Measurements from ENCODE around the gene MED25. TPM values are rescaled to one million over a fixed set of nuclear protein-coding genes. Genes with fewer than 3 reads are reported as not detected.

The MED25 gene
- total and polyA plus RNA-seq, 2 of the 8 experiments (the other 6 are each of a cell fraction or from before 2014, with no cell fraction given), result 21.6 to 71.4 TPM

- no peak overlapping the region for H2BK15ac ChIP-seq (ENCODE audit: low read length)
- H3K27ac ChIP-seq (ENCODE audit: low read depth, low read length), result no peak overlapping the region
- H3K4me1 ChIP-seq (replicated peaks in 1 of 4; ENCODE audit: control insufficient read depth in 3 of 4, insufficient read depth in 4 of 4, low read length in 3 of 4), result peaks cover 4 to 18% (median 6%) of the 10 kb centered on the region in 4 experiments
- peak in 1 of 2 experiments; percentile 84 for DNase-seq (ENCODE audit: low read depth in 1 of 2, low spot score in 2 of 2)
- H2AFZ ChIP-seq (ENCODE audit: low read length), result no peak overlapping the region
- peak overlapping the region; percentile 23 for H3K4ac ChIP-seq (replicated peaks; ENCODE audit: insufficient read length, low read depth, low read length)
- peak overlapping the region; percentile 82 for H4K91ac ChIP-seq (replicated peaks; ENCODE audit: insufficient read length, low read length)
- H3K36me3 ChIP-seq (ENCODE audit: control insufficient read depth in 2 of 4, insufficient read depth in 4 of 4, low read length in 3 of 4), result peaks cover 2 to 23% (median 11%) of the 10 kb centered on the region in 4 experiments
- H3K4me2 ChIP-seq (ENCODE audit: insufficient read depth in 1 of 2, low read depth in 2 of 2, low read length in 2 of 2), result peak overlapping the region; percentile 64 to 81
- H4K8ac ChIP-seq (ENCODE audit: extremely low read depth, insufficient read depth, low read length), result peak overlapping the region; percentile 89; the same call in 1 of the 2 replicates
- ChIA-PET CTCF (ENCODE audit: partially characterized antibody) (interaction anchor here (1.2 to 1.8 kb wide), 4 partner anchors 30 to 85 kb away, joined by 3 to 7 read pairs (median 4); no protein-coding TSS in a partner anchor), POLR2A (ENCODE audit: partially characterized antibody) (interaction anchor here (0.9 to 2.6 kb wide), 4 partner anchors 11 to 113 kb away, joined by 3 to 11 read pairs (median 4); partner anchors contain the start of genes ADM5 and FUZ)
- 0 out of 2 replicates have a peak overlapping the region, but pooled peaks have one; percentile 39 for H2BK12ac ChIP-seq (ENCODE audit: low read depth, low read length)
- H3K9ac ChIP-seq (replicated peaks in 1 of 4; ENCODE audit: extremely low read depth in 1 of 4, low read depth in 3 of 4, low read length in 3 of 4), result peak overlapping the region in 3 of 4 experiments; percentile 19 to 36 (median 21); a peak in 2 of 7 replicates
- peak overlapping the region; percentile 94 for H4K5ac ChIP-seq (ENCODE audit: insufficient read length, low read depth, low read length)
- H2BK20ac ChIP-seq (ENCODE audit: low read length), result no peak overlapping the region
- no peak overlapping the region for H2BK120ac ChIP-seq (replicated peaks; ENCODE audit: low read depth, low read length)
- H3K23ac ChIP-seq (ENCODE audit: insufficient read length), result no peak overlapping the region
- peak overlapping the region; percentile 60 for H3K18ac ChIP-seq (ENCODE audit: extremely low read depth, low read length)
- H2BK5ac ChIP-seq (ENCODE audit: low read depth, low read length), result peak overlapping the region; percentile 85
- no peak overlapping the region for H3K14ac ChIP-seq (ENCODE audit: insufficient read length)
- peak overlapping the region; percentile 15 to 52 (median 40); a peak in 7 of 8 replicates for H3K4me3 ChIP-seq (ENCODE audit: extremely low read depth in 1 of 4, insufficient read depth in 2 of 4, low read depth in 3 of 4, low read length in 4 of 4)
- H3K79me1 ChIP-seq (ENCODE audit: low read depth, low read length), result peaks cover 2% of the 10 kb centered on the region; the same call in 1 of the 2 replicates
- H3K79me2 ChIP-seq (ENCODE audit: control insufficient read depth in 1 of 2, insufficient read depth in 2 of 2, low read length in 2 of 2), result no peaks in the 10 kb centered on the region
- H2AK5ac ChIP-seq (ENCODE audit: low read depth, low read length), result no peak overlapping the region
- no peaks in the 10 kb centered on the region for H3K9me3 ChIP-seq (ENCODE audit: insufficient read depth in 2 of 2, low read depth in 1 of 2, low read length in 1 of 2)
- no peak overlapping the region for H3K56ac ChIP-seq (replicated peaks; ENCODE audit: insufficient read length, low read depth, low read length)
- no peak for FAIRE-seq
- H3K23me2 ChIP-seq (ENCODE audit: low read depth, low read length), result peaks cover 2% of the 10 kb centered on the region; the same call in 1 of the 2 replicates
- no peaks in the 10 kb centered on the region for H3K27me3 ChIP-seq (replicated peaks in 1 of 4; ENCODE audit: control insufficient read depth in 3 of 4, extremely low read depth in 1 of 4, insufficient read depth in 3 of 4, low read length in 3 of 4)
- peaks cover 1 to 6% of the 10 kb centered on the region in 2 experiments for H4K20me1 ChIP-seq (replicated peaks in 1 of 2; ENCODE audit: control insufficient read depth in 1 of 2, insufficient read depth in 2 of 2, low read length in 2 of 2)
- 49% methylated on average over 19 of the region's 38 CpGs; no CpG with 5 or more reads in 1 of the 2 experiments for WGBS, 2 experiments (ENCODE audit: extremely low coverage in 1 of 2, insufficient coverage in 1 of 2, insufficient read length in 1 of 2, insufficient replicate concordance in 2 of 2, low coverage in 1 of 2, low lambda C conversion rate in 2 of 2, missing lambda C conversion rate in 1 of 2)
- TF ChIP-seq KDM1A (IDR thresholded peaks at IDR 0.05; ENCODE audit: borderline replicate concordance, low read length), result no peak
- no peak for TF ChIP-seq SIRT6 (IDR thresholded peaks at IDR 0.05; ENCODE audit: low read length)
- TF ChIP-seq SUZ12 (IDR thresholded peaks at IDR 0.05; ENCODE audit: low read length), result no peak
- TF ChIP-seq RXRA (IDR thresholded peaks at IDR 0.05; ENCODE audit: insufficient read depth, low read depth, low read length), result no peak
- TF ChIP-seq EZH2 (IDR thresholded peaks at IDR 0.05; ENCODE audit: low read depth, low read length, severe bottlenecking), result no peak
- TF ChIP-seq KDM4A (IDR thresholded peaks at IDR 0.05; ENCODE audit: low read depth, low read length, severe bottlenecking), result no peak
- TF ChIP-seq ASH2L (IDR thresholded peaks at IDR 0.05; ENCODE audit: low read length), result peak; percentile 14
- no peak for TF ChIP-seq YY1 (IDR thresholded peaks at IDR 0.05; ENCODE audit: low read depth, low read length)
- TF ChIP-seq RAD21 (IDR thresholded peaks at IDR 0.05 in 1 of 2, conservative IDR thresholded peaks at IDR 0.05 in 1 of 2; ENCODE audit: low read depth in 2 of 2, low read length in 2 of 2), result 0 out of 4 replicates have a peak, but pooled peaks of 1 of the 2 experiments have one; percentile 5
- TF ChIP-seq RBBP5 (IDR thresholded peaks at IDR 0.05; ENCODE audit: borderline replicate concordance, low read depth, low read length), result no peak
- TF ChIP-seq GTF2F1 (IDR thresholded peaks at IDR 0.05; ENCODE audit: borderline replicate concordance, low read depth, low read length), result no peak
These were observed 16.0 kb upstream of the MED25 start for GRCh38 chr19:49801966-49802661.
